HG02938 (cell line): ENCODE results near the gene SLC6A3.
A peak's percentile ranks its signal among the peaks of the same experiment; 100 is the strongest.

ENCODE experiments used
- ATAC-seq: cut with Tn5 transposase; IDR thresholded peaks from one replicate; pipeline ENCODE4 v1.9.1; 2021; ENCODE audit warnings: mild to moderate bottlenecking, moderate library complexity; ENCODE audit not compliant: unreplicated experiment

Gene SLC6A3

DNA sequence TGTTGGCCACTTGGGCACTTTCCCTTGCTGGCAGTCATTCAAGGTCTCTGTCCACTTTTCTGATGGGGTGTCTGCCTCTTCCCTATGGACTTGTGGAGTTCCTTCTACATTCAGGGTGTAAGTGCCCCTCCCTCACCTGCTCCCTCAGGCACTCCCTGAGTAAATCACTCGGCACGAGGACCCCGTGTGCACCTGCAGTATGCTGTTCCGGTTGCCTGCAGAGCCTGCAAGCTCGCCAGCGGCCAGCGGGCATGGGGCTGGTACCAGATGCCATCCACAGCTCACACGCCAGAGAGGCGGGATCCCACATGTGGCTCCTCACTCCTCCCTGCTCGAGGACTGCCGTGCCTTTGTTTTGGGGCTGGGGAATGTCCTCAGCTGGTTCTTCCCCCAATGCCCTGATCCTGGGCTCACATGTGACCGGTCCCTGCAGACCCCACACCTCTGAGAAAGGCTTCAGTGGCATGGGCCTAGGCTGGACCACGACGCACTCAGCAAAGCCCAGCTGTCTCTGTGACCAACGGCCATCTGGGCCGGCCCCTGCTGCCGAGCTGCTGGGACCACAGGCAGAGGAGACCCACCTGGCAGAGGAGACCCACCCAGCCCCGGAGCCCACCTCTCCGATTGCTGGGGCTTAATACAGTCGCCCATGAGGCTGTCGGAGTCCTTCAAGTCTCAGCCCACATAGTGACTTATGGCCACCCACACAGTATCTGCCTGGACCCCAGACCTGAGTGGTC is 54.2 kb downstream of the SLC6A3 start:
- ATAC-seq, result no peak

DNA sequence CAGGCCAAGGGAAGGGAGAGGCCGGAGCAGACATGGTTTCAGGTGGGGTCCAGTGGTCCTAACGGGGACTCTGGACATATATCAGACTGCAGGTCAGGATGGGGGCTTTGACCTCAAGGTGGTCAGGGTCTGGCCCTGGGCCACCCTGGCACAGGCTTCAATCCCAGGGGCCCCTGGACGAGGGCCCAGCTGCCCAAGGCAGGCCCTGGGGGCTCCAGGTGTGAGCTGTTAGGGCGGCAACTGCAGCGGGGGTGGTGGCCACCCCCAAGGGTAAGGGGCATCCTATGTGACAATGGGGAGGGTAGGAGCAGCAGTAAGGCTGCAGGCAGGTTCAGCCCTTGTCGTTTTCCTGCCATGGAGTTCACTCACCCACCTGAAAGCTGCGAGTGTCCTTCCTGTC is 54.9 kb downstream of the SLC6A3 start:
- no peak for ATAC-seq

DNA sequence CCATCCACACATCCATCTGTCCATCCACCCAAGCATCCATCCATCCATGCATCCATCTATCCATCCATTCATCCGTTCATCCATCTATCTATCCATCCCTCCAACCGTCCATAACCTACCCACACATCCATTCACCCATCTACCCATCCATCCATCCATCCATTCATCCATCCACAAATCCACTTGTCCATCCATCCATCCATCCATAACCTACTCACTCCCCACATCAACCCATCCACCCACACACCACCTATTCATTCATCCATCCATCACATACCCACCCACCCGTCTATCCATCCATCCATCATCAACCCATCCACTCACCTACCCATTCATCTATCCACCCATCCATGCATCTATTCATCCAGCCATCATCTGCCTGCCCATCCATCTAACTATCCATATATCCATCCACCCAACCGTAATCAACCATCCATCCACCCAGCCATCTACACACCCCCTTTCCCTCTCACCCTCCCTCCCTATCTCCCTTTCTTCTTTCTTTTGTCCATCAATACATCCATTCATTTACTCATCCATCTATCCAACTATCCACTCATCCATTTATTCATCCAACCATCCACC is 56.8 kb downstream of the SLC6A3 start:
- no peak for ATAC-seq

DNA sequence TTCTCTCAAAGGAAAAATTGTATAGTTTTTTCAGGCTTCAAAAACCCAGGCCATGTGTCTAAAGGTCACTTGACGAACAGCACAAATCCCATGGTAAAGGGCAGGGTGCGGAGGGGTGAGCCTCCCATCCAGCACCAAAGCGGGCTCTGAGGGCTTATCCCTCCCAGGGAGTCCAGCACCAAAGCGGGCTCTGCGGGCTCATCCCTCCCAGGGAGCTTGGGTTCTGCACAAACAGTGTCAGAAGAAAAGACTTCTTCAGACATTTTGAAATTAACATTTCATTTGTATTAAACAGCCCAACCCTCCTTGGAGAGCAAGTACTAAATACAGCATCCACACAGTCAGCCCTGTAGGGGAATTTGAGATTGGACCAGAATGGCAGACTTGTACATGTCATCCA is 57.4 kb downstream of the SLC6A3 start:
- no peak for ATAC-seq

DNA sequence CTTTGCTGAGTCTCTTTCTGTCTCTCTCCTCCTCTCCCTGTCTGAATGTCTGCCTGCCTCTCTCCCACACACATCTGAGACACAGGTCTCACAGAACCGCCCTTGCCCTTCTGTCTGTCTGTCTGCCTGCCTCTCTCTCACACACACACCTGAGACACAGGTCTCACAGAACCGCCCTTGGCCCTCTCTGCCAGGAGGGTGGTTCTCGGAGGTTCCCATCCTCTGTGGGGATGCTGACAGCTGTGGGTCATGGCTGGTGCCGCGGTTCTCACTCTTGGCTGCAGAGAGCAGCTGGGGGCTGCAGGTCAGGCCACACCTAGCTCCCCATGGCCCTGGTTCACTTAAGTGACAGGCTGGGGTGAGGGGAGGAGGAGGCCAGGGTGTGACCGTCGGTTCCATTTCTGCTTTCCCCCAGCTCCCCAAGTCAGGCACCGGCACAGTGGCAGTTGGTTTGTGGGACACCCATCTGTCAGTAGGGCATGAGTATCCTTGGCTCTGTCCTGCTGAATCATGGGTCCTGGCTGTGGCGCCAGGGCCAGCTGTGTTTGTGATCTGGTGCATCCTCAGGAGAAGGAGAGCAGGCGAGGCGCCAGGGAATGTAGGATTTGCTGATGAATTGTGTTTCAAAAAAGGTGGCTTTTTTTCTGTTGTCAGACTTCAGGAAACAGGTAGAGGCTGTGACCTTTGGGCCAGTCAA is 58.0 kb downstream of the SLC6A3 start:
- ATAC-seq, result no peak

DNA sequence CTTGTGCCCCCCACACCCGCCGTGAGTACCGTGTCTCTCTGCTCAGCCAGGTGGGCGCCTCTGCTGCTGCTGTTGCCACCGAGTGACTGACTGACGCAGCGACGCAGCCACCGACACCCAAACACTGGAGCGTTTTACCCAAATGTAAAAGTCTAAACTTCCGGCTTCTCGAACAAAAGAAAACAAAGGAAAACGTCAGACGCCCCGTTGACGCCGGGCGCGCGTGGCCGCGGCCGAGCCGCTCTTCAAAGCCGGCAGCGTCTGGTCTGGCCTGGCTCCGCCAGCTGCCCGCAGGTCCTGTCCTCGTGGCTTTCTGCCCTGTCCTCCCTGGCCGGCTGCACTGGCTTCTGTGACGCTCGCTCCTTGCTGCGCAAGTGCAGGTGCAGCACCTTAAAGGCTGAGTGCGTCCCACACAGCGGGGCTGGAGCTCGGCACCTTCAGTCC is 58.9 kb downstream of the SLC6A3 start:
- peak; percentile 42 for ATAC-seq

DNA sequence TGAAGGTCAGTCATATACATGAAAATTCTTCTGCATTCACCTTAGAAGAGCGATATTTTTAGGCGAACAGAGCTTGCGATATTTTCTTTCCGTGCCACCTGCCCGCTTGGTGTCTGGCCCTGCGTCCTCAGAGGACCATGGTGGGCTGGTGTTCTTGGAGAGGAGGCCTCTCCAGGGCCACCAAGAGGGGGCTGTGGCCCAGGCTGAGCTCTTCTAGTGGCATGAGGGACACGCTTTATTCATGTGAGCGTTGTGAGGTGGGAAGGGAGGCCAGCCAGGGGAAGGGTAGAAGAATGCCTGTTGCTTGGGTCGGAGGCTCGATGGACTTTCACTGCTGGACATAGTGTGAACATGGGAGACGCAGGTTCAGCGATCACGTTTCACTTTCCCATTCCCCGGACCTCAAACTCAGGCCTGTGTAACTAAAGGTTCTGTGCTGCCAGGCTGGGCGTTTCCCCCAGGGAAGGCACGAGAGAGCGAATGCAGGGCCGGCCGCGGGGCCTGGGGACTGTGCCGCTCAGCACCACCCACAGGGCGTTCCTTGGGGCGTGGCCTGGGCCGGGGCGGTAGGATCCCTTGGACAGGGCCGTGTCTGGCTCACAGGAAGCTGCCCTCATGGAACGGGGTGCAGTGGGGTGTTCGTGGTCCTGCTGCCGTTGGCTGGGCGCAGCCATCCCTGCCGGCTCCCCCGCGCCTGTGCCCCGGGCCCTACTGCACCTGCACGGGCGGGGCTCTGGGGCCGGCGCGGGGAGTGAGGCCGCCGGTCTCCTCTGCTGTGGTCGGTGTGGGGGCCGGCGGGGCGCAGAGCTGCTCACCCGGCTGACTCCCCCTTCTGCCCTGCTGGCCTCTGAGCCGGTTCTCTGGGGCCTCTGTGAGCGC is 59.6 kb downstream of the SLC6A3 start:
- peak; percentile 82 for ATAC-seq

DNA sequence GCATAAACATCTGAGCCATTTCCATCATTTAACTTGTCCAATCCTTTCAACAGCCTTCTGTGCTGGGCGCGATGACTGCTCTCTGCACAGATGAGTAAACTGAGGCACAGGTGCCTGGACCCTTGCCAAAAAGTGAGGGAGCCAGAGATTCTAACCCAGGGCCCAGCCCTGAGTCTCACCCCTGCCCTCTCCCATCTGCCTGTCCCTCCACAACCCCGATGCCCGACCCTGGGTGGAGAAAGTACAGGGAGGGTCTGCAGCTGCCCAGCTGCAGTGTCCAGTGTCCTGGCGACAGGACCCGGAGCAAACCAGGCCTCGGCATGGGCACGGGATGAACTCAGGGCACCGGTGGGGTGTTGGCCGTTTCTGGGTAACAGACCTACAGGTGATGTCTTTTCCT is 60.7 kb downstream of the SLC6A3 start:
- no peak for ATAC-seq

DNA sequence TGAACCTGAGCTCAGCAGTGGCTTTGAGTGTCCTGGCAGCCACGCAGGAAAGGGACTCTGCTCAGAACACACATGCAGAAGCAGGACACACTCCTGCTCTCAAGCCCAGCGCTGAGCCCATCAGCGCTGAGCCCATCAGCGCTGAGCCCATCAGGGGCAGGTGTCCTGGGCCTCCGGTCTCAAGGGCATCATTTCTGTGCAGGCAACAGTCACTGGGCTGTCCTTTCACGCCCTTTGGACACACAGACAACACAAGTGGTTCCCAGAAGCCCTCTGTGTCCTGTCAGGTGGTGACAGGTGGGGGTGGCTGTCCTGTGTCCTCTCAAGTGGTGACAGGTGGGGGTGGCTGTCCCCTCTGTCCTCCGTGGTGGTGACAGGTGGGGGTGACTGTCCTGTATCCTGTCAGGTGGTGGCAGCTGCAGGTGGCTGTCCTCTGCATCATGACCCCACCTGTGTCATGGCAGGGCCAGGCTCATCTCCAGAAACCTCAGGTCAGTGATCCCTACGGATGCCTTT is 61.3 kb downstream of the SLC6A3 start:
- no peak for ATAC-seq

DNA sequence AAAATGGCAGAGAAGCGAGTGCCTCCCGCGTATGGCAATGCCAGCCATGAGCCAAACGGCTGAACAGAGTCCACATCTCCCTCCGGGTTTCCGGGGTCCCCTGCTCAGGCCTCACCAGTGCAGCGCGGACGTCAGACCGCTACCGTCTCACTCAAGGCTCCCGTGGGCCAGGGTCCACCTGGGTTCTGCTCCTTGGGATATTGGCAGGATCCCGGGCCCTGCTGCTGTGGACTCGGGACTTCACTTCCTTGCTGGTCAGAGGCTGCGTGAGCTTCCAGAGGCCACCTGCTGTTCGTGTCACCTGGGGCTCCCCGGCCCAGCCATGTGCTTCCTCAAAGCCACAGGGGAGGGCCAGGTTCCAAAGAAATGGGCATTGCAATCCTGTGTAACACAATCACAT is 61.9 kb downstream of the SLC6A3 start:
- no peak for ATAC-seq

DNA sequence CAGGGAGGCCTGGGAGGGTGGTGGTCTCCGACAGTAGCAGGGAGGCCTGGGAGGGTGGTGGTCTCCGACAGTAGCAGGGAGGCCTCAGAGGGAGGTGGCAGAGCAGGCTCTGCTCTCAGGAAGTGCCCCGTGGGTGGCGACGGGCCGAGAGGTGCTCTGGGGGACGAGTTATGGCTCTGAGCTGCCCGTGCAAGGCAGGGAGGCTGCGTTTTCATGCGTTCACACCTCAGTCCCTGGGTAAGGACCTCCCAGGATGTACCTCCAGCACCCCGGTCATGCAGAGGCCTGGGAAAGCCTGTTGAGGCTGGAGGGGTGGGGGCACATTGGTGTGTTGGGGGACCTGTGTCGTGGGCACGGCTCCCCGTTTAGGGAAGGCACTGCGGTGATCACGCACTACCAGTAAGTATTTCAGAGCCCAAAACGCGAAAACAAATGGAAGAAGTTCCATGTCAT is 63.0 kb downstream of the SLC6A3 start:
- ATAC-seq, result no peak

DNA sequence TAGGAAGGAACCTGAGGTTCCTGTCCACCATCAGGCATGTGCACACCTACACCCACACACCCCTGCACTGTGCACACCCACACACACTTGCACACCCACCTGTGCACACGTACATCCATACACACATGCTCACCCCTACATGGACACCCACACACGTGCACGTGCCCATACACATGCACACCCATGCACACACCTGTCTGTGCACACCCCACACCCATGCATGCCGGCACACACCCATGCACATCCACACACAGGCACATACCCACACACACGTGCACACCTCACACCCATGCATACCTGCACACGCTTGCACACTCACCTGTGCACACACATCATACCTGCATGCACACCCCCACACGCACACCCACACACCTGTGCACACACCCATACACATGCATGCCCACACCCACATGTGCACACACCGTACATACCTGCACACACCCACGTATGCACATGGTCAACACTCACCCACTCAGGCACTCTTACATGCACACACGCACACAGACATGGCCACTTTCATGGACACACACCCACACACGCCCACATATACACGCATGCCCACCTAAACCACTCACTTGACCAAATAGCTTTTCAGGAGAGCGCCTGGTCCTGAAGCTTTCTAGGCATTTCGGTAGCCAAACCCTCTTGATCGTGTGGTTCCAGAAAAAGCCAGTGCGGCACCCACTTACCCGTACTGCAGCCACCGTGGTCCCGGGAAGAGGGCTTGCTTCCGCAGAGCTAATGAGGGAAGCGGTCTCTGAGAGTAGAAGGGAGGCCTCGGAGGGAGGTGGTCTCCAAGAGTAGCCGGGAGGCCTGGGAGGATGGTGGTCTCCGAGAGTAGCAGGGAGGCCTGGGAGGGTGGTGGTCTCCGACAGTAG is 63.6 kb downstream of the SLC6A3 start:
- no peak for ATAC-seq

DNA sequence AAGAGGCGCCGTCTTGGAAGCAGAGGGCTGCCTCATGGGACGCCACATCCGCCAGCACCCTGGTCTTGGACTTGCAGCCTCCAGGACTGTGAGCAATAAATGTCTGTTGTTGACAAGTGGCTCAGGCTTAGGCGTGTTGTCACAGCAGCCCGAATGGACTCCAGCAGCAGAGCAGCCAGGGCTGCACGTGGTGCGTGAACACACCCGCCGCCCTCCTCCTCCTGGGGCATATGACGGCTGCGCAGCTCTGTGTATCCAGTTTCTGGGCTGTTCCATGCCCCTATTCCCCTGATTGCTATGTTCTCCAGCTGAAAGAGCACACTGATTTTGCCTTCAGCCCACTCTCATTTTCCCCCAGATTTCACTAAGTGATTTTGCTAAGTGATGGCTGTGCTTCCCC is 64.3 kb downstream of the SLC6A3 start:
- no peak for ATAC-seq

DNA sequence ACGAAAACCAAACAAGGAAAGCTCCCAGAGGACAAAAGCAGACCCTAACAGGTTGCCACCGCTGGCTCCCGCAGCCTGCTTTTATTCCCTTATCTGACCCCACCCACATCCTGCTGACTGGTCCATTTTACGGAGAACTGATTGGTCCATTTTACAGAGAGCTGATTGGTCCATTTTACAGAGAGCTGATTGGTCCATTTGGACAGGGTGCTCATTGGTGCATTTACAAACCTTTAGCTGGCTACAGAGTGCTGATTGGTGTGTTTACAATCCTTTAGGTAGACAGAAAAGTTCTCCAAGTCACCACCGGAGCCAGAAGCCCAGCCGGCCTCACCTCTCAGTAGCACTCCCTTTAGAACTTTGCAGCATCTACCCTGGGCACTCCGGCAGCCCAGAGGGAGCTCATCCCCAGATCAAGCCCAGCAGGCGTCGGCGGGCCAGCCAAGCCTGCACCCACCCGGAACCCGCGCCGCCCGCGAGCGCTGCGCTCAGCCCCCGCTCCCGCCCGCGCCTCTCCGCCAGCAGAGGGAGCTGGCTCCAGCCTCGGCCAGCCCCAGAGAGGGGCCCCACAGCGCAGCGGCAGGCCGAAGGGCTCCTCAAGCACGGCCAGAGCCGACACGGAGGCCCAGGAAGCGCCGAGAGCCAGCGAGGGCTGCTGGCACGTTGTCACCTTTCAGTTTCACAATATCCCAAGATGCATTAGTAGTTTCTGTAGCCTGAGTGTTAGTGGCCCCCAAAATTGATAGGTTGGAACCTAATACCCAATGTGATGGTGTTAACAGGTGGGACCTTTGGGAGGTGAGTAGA is 65.0 kb downstream of the SLC6A3 start:
- ATAC-seq, result peak; percentile 65

DNA sequence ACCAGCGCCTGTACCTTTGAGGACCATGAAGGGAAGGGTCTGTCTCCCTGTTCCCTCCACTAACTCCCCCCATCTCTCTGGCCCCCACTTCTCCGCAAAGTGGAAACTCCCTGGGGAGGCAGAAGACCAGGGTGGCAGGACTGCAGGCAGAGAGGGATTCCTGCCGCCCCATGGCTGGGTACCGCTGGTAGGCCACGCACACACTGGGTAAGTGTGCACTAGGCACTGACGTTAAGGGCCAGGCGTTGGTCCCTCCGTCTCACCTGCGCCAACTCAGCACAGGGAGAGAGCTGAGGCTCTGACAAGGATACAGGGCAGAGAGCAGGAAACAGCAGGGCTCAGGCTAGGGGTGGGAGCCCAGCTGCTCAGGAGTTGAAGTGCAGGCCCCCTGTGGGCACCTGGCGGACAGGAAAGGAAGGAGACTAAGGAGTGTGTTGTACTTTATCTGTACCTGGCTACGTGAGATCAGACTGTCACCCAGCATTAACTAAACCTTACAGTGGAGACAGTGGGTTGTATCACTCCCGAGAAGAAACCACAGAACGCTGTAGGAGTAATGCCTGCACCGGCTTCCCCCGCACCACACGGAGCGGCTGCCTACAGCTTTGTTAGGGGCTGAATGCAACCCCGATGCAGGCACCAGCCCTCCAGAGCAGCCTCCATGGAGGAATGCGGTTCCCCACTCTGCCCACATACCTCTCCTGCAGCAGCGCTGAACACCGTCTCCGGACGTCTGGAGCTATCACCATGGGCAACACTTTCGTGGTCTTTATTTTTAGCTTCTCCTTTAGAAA is 66.2 kb downstream of the SLC6A3 start:
- ATAC-seq, result no peak

DNA sequence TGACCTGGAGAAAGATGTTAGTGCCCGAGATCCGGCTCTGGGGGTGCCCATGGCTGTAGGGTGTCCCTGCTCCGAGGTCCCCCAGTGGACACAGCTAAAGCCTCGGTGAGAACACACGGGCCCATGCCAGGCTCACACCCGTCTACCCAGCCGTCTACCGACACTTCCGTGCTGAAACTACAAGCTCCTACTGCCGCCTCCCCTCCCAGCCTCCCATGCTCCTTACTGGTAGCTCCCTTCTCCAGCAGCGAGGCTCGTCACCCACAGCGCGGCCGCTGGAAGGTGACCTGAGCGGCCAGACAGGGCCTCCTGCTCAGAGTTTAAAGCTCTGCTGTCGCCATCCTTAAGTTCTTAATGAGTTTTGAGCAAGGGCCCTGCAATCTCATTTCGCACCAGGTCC is 67.1 kb downstream of the SLC6A3 start:
- ATAC-seq, result no peak

DNA sequence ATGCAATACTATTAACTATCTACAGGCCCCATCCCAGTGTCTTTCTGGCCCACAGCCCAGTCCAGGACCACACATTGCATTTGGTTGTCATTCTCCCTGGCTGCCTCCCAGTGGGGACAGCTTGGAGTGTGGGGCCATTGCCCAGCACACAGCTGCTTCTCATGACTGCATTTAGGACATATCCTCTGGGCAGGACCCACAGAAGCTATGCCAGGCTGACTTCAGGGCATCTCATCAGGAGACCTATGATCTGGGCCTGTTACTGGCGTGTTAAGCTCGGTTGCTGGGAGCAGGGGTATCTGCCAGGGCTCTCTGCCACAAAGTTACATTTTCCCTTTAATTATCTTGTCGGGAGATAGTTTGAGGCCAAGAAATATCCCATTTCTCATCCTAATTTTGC is 68.3 kb downstream of the SLC6A3 start:
- no peak for ATAC-seq
